ENCODE data around the gene PEG3. TPM values are rescaled to one million over a fixed set of nuclear protein-coding genes. Genes with fewer than 3 reads are reported as not detected.

PEG3 gene
- total and polyA plus RNA-seq, 9 of the 15 experiments (the other 6 are each of a cell fraction or from before 2014, with no cell fraction given), result 0.04 to 0.40 TPM; not detected in 7

DNA sequence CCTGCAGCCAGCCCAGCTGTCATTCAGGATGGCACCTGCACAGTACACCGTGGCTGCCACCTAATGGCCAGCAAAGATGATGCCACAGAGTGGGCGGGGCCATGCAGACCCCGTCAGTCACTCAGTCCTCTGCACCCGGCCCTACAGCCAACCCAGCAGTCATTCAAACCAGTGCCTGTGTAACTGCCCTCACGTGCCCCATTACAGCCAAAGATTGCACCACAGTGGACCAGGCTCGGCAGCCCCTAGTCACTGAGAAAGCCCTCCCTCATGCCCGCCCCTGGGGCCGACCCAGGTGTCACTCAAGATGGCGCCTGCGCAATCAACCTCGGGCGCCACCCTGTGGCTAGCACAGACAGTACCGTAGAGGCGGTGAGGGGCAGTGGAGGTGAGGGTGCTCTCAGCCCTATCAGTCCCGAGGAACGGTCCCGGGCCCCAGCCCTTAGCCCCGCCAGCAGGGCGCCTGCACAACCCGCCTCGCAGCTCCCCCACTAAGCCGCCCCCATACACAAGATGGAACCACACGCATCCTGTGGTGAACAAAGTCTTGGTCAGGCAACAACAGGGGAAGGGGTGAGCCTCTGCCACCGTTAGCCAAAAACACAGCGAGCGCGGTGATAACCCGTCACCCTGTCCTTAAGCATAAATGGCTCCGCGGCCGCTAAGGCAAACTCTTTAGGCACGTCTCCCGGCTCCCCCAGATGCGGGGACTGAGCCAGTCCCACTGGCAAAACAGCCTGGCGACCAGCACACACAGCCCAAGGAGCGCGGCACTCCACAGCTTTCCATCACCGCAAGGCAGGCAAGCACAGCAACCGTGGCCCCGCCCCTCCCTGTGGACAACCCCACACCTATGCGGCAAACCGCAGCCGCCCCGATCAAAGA lies 2.3 kb downstream of the PEG3 start (continued):
- TF ChIP-seq, protein P1, sequence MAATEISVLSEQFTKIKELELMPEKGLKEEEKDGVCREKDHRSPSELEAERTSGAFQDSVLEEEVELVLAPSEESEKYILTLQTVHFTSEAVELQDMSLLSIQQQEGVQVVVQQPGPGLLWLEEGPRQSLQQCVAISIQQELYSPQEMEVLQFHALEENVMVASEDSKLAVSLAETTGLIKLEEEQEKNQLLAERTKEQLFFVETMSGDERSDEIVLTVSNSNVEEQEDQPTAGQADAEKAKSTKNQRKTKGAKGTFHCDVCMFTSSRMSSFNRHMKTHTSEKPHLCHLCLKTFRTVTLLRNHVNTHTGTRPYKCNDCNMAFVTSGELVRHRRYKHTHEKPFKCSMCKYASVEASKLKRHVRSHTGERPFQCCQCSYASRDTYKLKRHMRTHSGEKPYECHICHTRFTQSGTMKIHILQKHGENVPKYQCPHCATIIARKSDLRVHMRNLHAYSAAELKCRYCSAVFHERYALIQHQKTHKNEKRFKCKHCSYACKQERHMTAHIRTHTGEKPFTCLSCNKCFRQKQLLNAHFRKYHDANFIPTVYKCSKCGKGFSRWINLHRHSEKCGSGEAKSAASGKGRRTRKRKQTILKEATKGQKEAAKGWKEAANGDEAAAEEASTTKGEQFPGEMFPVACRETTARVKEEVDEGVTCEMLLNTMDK (IDR thresholded peaks at IDR 0.05; ENCODE audit: borderline replicate concordance, insufficient read depth, low read depth, low read length, poor library complexity, severe bottlenecking), result no peak
- TF ChIP-seq PYGO2 (tag; IDR thresholded peaks at IDR 0.05) (no peak), POU5F1 (IDR thresholded peaks at IDR 0.05; ENCODE audit: borderline replicate concordance, low read depth, low read length, partially characterized antibody) (no peak), SAFB2 (IDR thresholded peaks at IDR 0.05; ENCODE audit: borderline replicate concordance, low read depth, low read length, severe bottlenecking) (no peak), MBD2 (IDR thresholded peaks at IDR 0.05; ENCODE audit: borderline replicate concordance, low read depth) (no peak), MYNN (IDR thresholded peaks at IDR 0.05) (no peak), MYNN (CRISPR knock-in tag; IDR thresholded peaks at IDR 0.05) (no peak), NFATC3 (IDR thresholded peaks at IDR 0.05) (no peak), ZNF239 (CRISPR knock-in tag; IDR thresholded peaks at IDR 0.05) (no peak)
- TF ChIP-seq, protein P2, sequence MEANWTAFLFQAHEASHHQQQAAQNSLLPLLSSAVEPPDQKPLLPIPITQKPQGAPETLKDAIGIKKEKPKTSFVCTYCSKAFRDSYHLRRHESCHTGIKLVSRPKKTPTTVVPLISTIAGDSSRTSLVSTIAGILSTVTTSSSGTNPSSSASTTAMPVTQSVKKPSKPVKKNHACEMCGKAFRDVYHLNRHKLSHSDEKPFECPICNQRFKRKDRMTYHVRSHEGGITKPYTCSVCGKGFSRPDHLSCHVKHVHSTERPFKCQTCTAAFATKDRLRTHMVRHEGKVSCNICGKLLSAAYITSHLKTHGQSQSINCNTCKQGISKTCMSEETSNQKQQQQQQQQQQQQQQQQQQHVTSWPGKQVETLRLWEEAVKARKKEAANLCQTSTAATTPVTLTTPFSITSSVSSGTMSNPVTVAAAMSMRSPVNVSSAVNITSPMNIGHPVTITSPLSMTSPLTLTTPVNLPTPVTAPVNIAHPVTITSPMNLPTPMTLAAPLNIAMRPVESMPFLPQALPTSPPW (CRISPR knock-in tag; IDR thresholded peaks at IDR 0.05), result no peak
- TF ChIP-seq, protein P3, sequence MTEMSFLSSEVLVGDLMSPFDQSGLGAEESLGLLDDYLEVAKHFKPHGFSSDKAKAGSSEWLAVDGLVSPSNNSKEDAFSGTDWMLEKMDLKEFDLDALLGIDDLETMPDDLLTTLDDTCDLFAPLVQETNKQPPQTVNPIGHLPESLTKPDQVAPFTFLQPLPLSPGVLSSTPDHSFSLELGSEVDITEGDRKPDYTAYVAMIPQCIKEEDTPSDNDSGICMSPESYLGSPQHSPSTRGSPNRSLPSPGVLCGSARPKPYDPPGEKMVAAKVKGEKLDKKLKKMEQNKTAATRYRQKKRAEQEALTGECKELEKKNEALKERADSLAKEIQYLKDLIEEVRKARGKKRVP (CRISPR knock-in tag; IDR thresholded peaks at IDR 0.05), result no peak
